ENCODE results near the gene NUP88. TPM values are rescaled to one million over a fixed set of nuclear protein-coding genes. Genes with fewer than 3 reads are reported as not detected.

NUP88 gene
- total RNA-seq, 1 experiment from 2014 or later = 103 TPM

GRCh38 chr17:5352681-5353289 is 66.7 kb downstream of the NUP88 start:
- POLR2A ChIA-PET (ENCODE audit: unreplicated experiment) = no interaction called here

GRCh38 chr17:5344914-5345313 is 74.5 kb downstream of the NUP88 start:
- H3K79me2 ChIP-seq (ENCODE audit: low read length) = no peaks in the 10 kb centered on the region
- no peaks in the 10 kb centered on the region for H4K20me1 ChIP-seq (ENCODE audit: low read length)
- no peaks in the 10 kb centered on the region for H3F3A ChIP-seq (ENCODE audit: low read length, unreplicated experiment)
- no peak overlapping the region for H3K4me3 ChIP-seq (ENCODE audit: low read length)
- no peak overlapping the region for H3K27ac ChIP-seq (ENCODE audit: low read length)
- H3K4me1 ChIP-seq (ENCODE audit: insufficient read depth, low read length) = no peaks in the 10 kb centered on the region
- H3K36me3 ChIP-seq (ENCODE audit: low read depth, low read length) = no peaks in the 10 kb centered on the region
- DNase-seq (no peak), ATAC-seq (no peak)
- ChIA-PET POLR2A (ENCODE audit: unreplicated experiment) (no interaction called here), CTCF (interaction anchor here (0.6 kb wide), 1 partner anchor 10 kb away, joined by 4 read pairs; no protein-coding TSS in a partner anchor)
- H3K9ac ChIP-seq (ENCODE audit: low read length) = no peak overlapping the region
- H3K27me3 ChIP-seq (ENCODE audit: low read length) = no peaks in the 10 kb centered on the region
- no peak for TF ChIP-seq EZH2phosphoT487 (IDR thresholded peaks at IDR 0.05; ENCODE audit: borderline replicate concordance, low read length)
- TF ChIP-seq EZH2 (IDR thresholded peaks at IDR 0.05; ENCODE audit: low read length, unreplicated experiment) = no peak
- no peak for TF ChIP-seq CTCF (conservative IDR thresholded peaks at IDR 0.05; ENCODE audit: low read depth, low read length)
- H2AFZ ChIP-seq (ENCODE audit: low read length) = no peak overlapping the region
- H3K9me2 ChIP-seq (replicated peaks; ENCODE audit: low read length) = no peaks in the 10 kb centered on the region
- no peaks in the 10 kb centered on the region for H3K9me3 ChIP-seq (ENCODE audit: low read length)
- intact Hi-C loops (cut with micrococcal nuclease) = no loop called here
- no peak overlapping the region for H3K4me2 ChIP-seq (ENCODE audit: low read length)
- no TSS peak for BruUV-seq (replicated peaks)

More at GRCh38 chr17:5352681-5353289, 66.7 kb downstream of the NUP88 start:
- intact Hi-C loops (cut with micrococcal nuclease) = no loop called here
- H3K4me3 ChIP-seq (ENCODE audit: low read length) = no peak overlapping the region
- H3K9me2 ChIP-seq (replicated peaks; ENCODE audit: low read length) = no peaks in the 10 kb centered on the region
- CTCF ChIA-PET = no interaction called here
- H3K36me3 ChIP-seq (ENCODE audit: low read depth, low read length) = peaks cover 4% of the 10 kb centered on the region
- no TSS peak for BruUV-seq (replicated peaks)
- no peak for TF ChIP-seq EZH2 (IDR thresholded peaks at IDR 0.05; ENCODE audit: low read length, unreplicated experiment)
- no peak for TF ChIP-seq EZH2phosphoT487 (IDR thresholded peaks at IDR 0.05; ENCODE audit: borderline replicate concordance, low read length)
- no peak for TF ChIP-seq CTCF (conservative IDR thresholded peaks at IDR 0.05; ENCODE audit: low read depth, low read length)
- H2AFZ ChIP-seq (ENCODE audit: low read length) = no peak overlapping the region
- no peak overlapping the region for H3K9ac ChIP-seq (ENCODE audit: low read length)
- H3K9me3 ChIP-seq (ENCODE audit: low read length) = no peaks in the 10 kb centered on the region
- no peak overlapping the region for H3K4me2 ChIP-seq (ENCODE audit: low read length)
- ATAC-seq (no peak), DNase-seq (no peak)
- no peaks in the 10 kb centered on the region for H3K79me2 ChIP-seq (ENCODE audit: low read length)
- peaks cover 4% of the 10 kb centered on the region for H3F3A ChIP-seq (ENCODE audit: low read length, unreplicated experiment)
- no peak overlapping the region for H3K27ac ChIP-seq (ENCODE audit: low read length)
- peaks cover 16% of the 10 kb centered on the region for H3K4me1 ChIP-seq (ENCODE audit: insufficient read depth, low read length)
- no peaks in the 10 kb centered on the region for H3K27me3 ChIP-seq (ENCODE audit: low read length)
- H4K20me1 ChIP-seq (ENCODE audit: low read length) = no peaks in the 10 kb centered on the region

Other genes starting within 250 kb of the NUP88 start
- gene ZNF594, start 227.8 kb downstream of the NUP88 start, total RNA-seq (2014; rRNA removed) = 1.7 and 9.4 TPM in 2 replicates
- not detected in 2 replicates for gene SCIMP, start 184.8 kb downstream of the NUP88 start, total RNA-seq (2014; rRNA removed)
- gene RABEP1, start 137.4 kb downstream of the NUP88 start, total RNA-seq (2014; rRNA removed) = 22.1 and 24.4 TPM in 2 replicates
- 46.1 and 47.9 TPM in 2 replicates for gene RPAIN, start 520 bp upstream of the NUP88 start, total RNA-seq (2014; rRNA removed)
- gene C1QBP, start 19.5 kb upstream of the NUP88 start, total RNA-seq (2014; rRNA removed) = 303 and 308 TPM in 2 replicates
- gene DHX33, start 49.3 kb upstream of the NUP88 start, total RNA-seq (2014; rRNA removed) = 12.6 and 14.2 TPM in 2 replicates
- gene DERL2, start 66.5 kb upstream of the NUP88 start, total RNA-seq (2014; rRNA removed) = 18.1 and 38.7 TPM in 2 replicates
- gene MIS12, start 66.9 kb upstream of the NUP88 start, total RNA-seq (2014; rRNA removed) = 9.3 and 10.6 TPM in 2 replicates
- gene NLRP1, start 164.8 kb upstream of the NUP88 start, total RNA-seq (2014; rRNA removed) = 1.8 and 2.2 TPM in 2 replicates